Epithelial cell of proximal tubule (primary cell): ENCODE results near the gene WDR4. TPM values are rescaled to one million over a fixed set of nuclear protein-coding genes. Genes with fewer than 3 reads are reported as not detected.

Experiments used
- DNase-seq: peaks from one replicate; pipeline ENCODE4 v3.0.0-alpha.2; 2011; ENCODE audit warnings: low read depth
- H3K4me3 ChIP-seq: 2 replicates; pipeline ENCODE4 v1.5.1; 2011; ENCODE audit warnings: low read depth, mild to moderate bottlenecking, low read length
- total RNA-seq: library from RNA; depleted of rRNA; stranded (reverse); fragments of >200 nt; gene quantifications from 2 replicates; pipeline ENCODE4 v1.2.3, GENCODE V29; 2015
- TF ChIP-seq, protein P1 (sequence below): conservative IDR thresholded peaks from 2 replicates; pipeline ENCODE4 v1.5.1; 2012; ENCODE audit warnings: low read depth, mild to moderate bottlenecking, low read length

WDR4 gene
- total RNA-seq, 1 donor from 2014 or later: 6.1 TPM

GRCh38 chr21:42830456-42831455 is 48.6 kb downstream of the WDR4 start:
- no peak overlapping the region for H3K4me3 ChIP-seq
- no peak for DNase-seq
- TF ChIP-seq, protein P1, sequence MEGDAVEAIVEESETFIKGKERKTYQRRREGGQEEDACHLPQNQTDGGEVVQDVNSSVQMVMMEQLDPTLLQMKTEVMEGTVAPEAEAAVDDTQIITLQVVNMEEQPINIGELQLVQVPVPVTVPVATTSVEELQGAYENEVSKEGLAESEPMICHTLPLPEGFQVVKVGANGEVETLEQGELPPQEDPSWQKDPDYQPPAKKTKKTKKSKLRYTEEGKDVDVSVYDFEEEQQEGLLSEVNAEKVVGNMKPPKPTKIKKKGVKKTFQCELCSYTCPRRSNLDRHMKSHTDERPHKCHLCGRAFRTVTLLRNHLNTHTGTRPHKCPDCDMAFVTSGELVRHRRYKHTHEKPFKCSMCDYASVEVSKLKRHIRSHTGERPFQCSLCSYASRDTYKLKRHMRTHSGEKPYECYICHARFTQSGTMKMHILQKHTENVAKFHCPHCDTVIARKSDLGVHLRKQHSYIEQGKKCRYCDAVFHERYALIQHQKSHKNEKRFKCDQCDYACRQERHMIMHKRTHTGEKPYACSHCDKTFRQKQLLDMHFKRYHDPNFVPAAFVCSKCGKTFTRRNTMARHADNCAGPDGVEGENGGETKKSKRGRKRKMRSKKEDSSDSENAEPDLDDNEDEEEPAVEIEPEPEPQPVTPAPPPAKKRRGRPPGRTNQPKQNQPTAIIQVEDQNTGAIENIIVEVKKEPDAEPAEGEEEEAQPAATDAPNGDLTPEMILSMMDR: peak; percentile 14

GRCh38 chr21:42829954-42830353 is 49.4 kb downstream of the WDR4 start:
- DNase-seq: no peak
- no peak overlapping the region for H3K4me3 ChIP-seq
- TF ChIP-seq, protein P1: no peak

- TF ChIP-seq, protein P1: no peak
- H3K4me3 ChIP-seq: no peak overlapping the region
- DNase-seq: no peak
These were observed 49.9 kb downstream of the WDR4 start for GRCh38 chr21:42829417-42829816.

DNA sequence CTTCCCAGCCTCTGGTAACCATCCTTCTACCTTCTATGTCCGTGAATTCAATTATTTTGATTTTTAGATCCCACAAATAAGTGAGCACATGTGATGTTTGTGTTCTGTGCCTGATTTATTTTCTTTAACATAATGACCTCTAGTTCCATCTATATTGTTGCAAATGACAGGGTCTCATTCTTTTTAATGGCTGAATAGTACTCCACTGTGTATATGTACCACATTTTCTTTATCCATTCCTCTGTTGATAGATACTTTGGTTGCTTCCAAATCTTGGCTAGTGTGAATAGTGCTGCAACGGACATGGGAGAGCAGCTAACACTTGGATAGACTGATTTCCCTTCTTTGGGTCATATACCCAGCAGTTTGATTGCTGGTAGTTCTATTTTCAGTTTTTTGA is 51.8 kb downstream of the WDR4 start:
- no peak overlapping the region for H3K4me3 ChIP-seq
- TF ChIP-seq, protein P1: no peak
- no peak for DNase-seq

DNA sequence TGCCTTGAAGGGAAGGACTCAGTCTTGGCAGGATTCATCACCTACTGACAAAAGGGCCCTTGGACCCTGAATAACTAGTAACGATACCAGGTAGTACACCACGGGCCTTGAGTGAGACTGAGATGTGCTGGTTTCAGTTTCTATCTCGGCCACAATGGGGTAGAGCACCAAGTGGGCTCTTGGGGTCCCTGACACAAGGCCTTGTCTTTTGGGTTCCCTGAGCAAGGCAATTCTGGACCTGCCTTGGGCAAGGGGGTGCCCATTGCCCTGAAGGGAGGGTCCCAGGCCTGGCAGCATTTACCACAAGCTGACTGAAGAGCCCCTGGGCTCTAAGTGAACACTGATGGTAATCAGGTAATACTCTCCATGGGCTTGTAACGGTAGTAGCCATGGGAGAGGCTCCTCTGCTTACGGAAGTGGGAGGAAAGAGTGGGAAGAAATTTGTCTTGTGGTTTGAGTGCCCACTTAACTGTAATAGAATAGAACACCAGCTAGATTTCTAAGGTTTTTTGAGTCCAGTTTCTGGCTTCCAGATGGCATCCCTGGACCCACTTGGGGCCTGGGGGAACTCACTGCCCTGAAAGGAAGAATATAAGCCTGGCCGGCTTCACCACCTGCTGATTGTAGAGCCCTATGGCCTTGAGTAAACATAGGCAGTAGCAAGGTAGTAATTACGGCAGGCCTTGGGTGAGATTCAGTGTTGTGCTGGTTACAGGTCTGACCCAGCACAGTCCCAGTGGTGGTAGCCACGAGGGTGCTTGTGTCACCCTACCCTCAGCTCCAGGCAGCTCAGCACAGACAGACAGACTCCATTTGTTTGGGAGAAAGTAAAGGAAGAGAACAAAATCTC is 58.5 kb downstream of the WDR4 start:
- TF ChIP-seq, protein P1: no peak
- no peak for DNase-seq
- H3K4me3 ChIP-seq: no peak overlapping the region

GRCh38 chr21:42819861-42820615 is 59.3 kb downstream of the WDR4 start:
- no peak for DNase-seq
- TF ChIP-seq, protein P1: no peak
- no peak overlapping the region for H3K4me3 ChIP-seq
